ENCODE results near the gene MAPK8.

DNA sequence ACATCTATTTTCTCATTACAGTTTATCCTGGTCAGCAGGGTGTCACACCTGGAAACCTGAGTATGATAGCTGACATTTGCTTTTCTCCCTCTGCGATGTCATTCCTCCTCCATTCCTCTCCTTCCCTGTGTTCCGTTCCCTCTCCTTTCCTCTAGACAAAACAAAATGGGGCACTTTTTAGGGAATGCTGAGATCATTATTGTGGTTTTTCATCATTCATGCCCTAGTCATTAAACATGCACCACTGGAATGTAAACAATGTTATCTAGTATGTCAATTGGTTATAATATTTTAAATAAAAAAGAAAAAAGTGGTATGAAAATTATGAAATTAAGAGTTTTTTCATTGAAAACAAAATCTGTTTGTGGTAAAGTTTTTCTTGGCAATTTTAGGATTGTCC, 132.6 kb downstream of the MAPK8 start:
- TF ChIP-seq POLR2AphosphoS5 (IDR thresholded peaks at IDR 0.05; ENCODE audit: low read depth) (no peak), CTCF (IDR thresholded peaks at IDR 0.05; ENCODE audit: insufficient read depth, low read length) (no peak), GABPA (IDR thresholded peaks at IDR 0.05; ENCODE audit: low read depth) (no peak), REST (IDR thresholded peaks at IDR 0.05; ENCODE audit: insufficient replicate concordance, low read depth) (no peak)
